ENCODE data around the gene MYLK4.

The MYLK4 gene

GRCh38 chr6:2633736-2634135 lies 117.0 kb downstream of the MYLK4 start:
- no peak for DNase-seq (ENCODE audit: extremely low read depth, low read depth)
- no peak for TF ChIP-seq CTCF (IDR thresholded peaks at IDR 0.05; ENCODE audit: low read depth, low read length, missing control alignments)
- H3K4me3 ChIP-seq (replicated peaks; ENCODE audit: low read depth, low read length): peak overlapping the region; percentile 19

- no peak for DNase-seq (ENCODE audit: extremely low read depth, low read depth)
- no peak overlapping the region for H3K4me3 ChIP-seq (replicated peaks; ENCODE audit: low read depth, low read length)
- TF ChIP-seq CTCF (IDR thresholded peaks at IDR 0.05; ENCODE audit: low read depth, low read length, missing control alignments): no peak
These were observed 117.6 kb downstream of the MYLK4 start for GRCh38 chr6:2632976-2633584.

GRCh38 chr6:2632368-2632767 lies 118.4 kb downstream of the MYLK4 start:
- H3K4me3 ChIP-seq (replicated peaks; ENCODE audit: low read depth, low read length): no peak overlapping the region
- no peak for TF ChIP-seq CTCF (IDR thresholded peaks at IDR 0.05; ENCODE audit: low read depth, low read length, missing control alignments)
- DNase-seq (ENCODE audit: extremely low read depth, low read depth): no peak

GRCh38 chr6:2630891-2631571 lies 119.7 kb downstream of the MYLK4 start:
- no peak overlapping the region for H3K4me3 ChIP-seq (replicated peaks; ENCODE audit: low read depth, low read length)
- no peak for TF ChIP-seq CTCF (IDR thresholded peaks at IDR 0.05; ENCODE audit: low read depth, low read length, missing control alignments)
- DNase-seq (ENCODE audit: extremely low read depth, low read depth): peak; percentile 56

GRCh38 chr6:2630359-2630758 lies 120.4 kb downstream of the MYLK4 start:
- H3K4me3 ChIP-seq (replicated peaks; ENCODE audit: low read depth, low read length): no peak overlapping the region
- DNase-seq (ENCODE audit: extremely low read depth, low read depth): peak; percentile 79
- TF ChIP-seq CTCF (IDR thresholded peaks at IDR 0.05; ENCODE audit: low read depth, low read length, missing control alignments): no peak

- H3K4me3 ChIP-seq (replicated peaks; ENCODE audit: low read depth, low read length): no peak overlapping the region
- TF ChIP-seq CTCF (IDR thresholded peaks at IDR 0.05; ENCODE audit: low read depth, low read length, missing control alignments): no peak
These were observed 124.3 kb downstream of the MYLK4 start for GRCh38 chr6:2626401-2626800.

More at GRCh38 chr6:2626401-2626800, 124.3 kb downstream of the MYLK4 start:
- no peak for DNase-seq (ENCODE audit: extremely low read depth, low read depth)
